K562 (cell line): ENCODE measurements around the gene ARSJ. TPM values are rescaled to one million over a fixed set of nuclear protein-coding genes. Genes with fewer than 3 reads are reported as not detected.

Source experiments
- ATAC-seq: fragments of 200-7000 bp; cut with Tn5 transposase; 3 replicates; pipeline ENCODE4 v1.9.1; 2020; ENCODE audit warnings: moderate library complexity
- BruUV-seq: library from RNA; stranded (reverse); fragments of 400-500 nt; replicated peaks from 2 replicates; lab custom pipeline; 2021; lab: Mats Ljungman, UMichigan
- CTCF ChIA-PET: fragments of 300-600 bp; formaldehyde crosslinking; extraction: SDS; loops from one replicate; lab custom pipeline; 2021; ENCODE audit warnings: low intra/inter-chr PET ratio; lab: Yijun Ruan, JAX
- POLR2A ChIA-PET: fragments of 300-600, 350-650 bp; sonication (Branson Sonifier 250); formaldehyde crosslinking; extraction: SDS; loops from one replicate; lab custom pipeline; 2021; ENCODE audit warnings: antibody characterized with exemption, inconsistent platforms; lab: Yijun Ruan, JAX
- DNase-seq, 4 experiments: peaks; one replicate each; pipeline versions ENCODE4 v3.0.0 to v3.0.0-alpha.2; 2011 to 2018; ENCODE audit warnings: low spot score in 3 of 4, mixed read lengths in 3 of 4; ENCODE audit errors: extremely low read depth in 1 of 4
- FAIRE-seq: peaks from 2 replicates; lab custom pipeline; 2011; peaks lifted over from hg19 to GRCh38; lab: Jason Lieb, UNC
- H2AFZ ChIP-seq: 2 replicates; pipeline ENCODE4 v1.6.0; 2011; ENCODE audit warnings: low read depth, low read length, control low read depth, inconsistent platforms
- H3K27ac ChIP-seq: fragments of 200-600 bp; 3 replicates; pipeline ENCODE4 v1.8.0; 2011; ENCODE audit warnings: low read depth, mild to moderate bottlenecking, control low read depth, inconsistent platforms, low read length, moderate library complexity, mixed read lengths; ENCODE audit errors: extremely low read depth
- H3K27me3 ChIP-seq, 2 experiments: fragments of 300-600 bp in 1 of 2; 2 replicates in 1 of 2; 3 replicates in 1 of 2; pipeline versions ENCODE4 v1.6.0 to v1.8.0; 2011; ENCODE audit warnings: inconsistent platforms in 2 of 2, low read length in 2 of 2, mild to moderate bottlenecking in 1 of 2, mixed read lengths in 1 of 2, moderate library complexity in 1 of 2; ENCODE audit not compliant: control insufficient read depth in 2 of 2, insufficient read depth in 2 of 2
- H3K36me3 ChIP-seq: fragments of 300-600 bp; 3 replicates; pipeline ENCODE4 v1.8.0; 2011; ENCODE audit warnings: mild to moderate bottlenecking, low read length, inconsistent platforms; ENCODE audit not compliant: control insufficient read depth, insufficient read depth
- H3K4me1 ChIP-seq, 2 experiments: fragments of 200-600 bp in 1 of 2; replicated peaks in 1 of 2; 2 replicates in 1 of 2; 3 replicates in 1 of 2; pipeline versions ENCODE4 v1.5.1 to v1.8.0; 2011; ENCODE audit warnings: inconsistent platforms in 2 of 2, low read length in 2 of 2, mild to moderate bottlenecking in 1 of 2, mixed read lengths in 1 of 2, moderate library complexity in 1 of 2; ENCODE audit not compliant: control insufficient read depth in 2 of 2, insufficient read depth in 2 of 2
- H3K4me2 ChIP-seq: 2 replicates; pipeline ENCODE4 v1.6.1; 2011; ENCODE audit warnings: low read length, control low read depth, inconsistent platforms, mixed read lengths; ENCODE audit not compliant: insufficient read depth
- H3K4me3 ChIP-seq: fragments of 200-600 bp; sonication (generic), shearing (Covaris generic); 2 replicates; pipeline ENCODE4 v1.5.1; 2016; ENCODE audit warnings: control low read depth, inconsistent platforms
- H3K79me2 ChIP-seq: fragments of 200-600 bp; 3 replicates; pipeline ENCODE4 v1.8.0; 2011; ENCODE audit warnings: low read length, inconsistent platforms; ENCODE audit not compliant: control insufficient read depth, insufficient read depth
- H3K9ac ChIP-seq, 2 experiments: 2 replicates each; pipeline versions ENCODE4 v1.6.0 to v1.6.1; 2011; ENCODE audit warnings: low read depth in 2 of 2, low read length in 2 of 2, control low read depth in 1 of 2, inconsistent platforms in 1 of 2, mild to moderate bottlenecking in 1 of 2, mixed read lengths in 1 of 2; ENCODE audit not compliant: insufficient read depth in 1 of 2
- H3K9me1 ChIP-seq: one replicate; pipeline ENCODE4 v1.6.0; 2011; ENCODE audit warnings: inconsistent platforms, mild to moderate bottlenecking, low read length, moderate library complexity; ENCODE audit not compliant: control insufficient read depth, insufficient read depth
- H3K9me3 ChIP-seq: replicated peaks from 2 replicates; pipeline ENCODE4 v1.5.1; 2011; ENCODE audit warnings: low read depth, low read length, inconsistent platforms; ENCODE audit not compliant: control insufficient read depth, insufficient read depth
- H4K20me1 ChIP-seq: replicated peaks from 2 replicates; pipeline ENCODE4 v1.6.1; 2011; ENCODE audit warnings: low read length, inconsistent platforms, mixed read lengths; ENCODE audit not compliant: control insufficient read depth, insufficient read depth
- KDM5B ChIP-seq: fragments of 200-600 bp; sonication (generic); IDR thresholded peaks from 2 replicates; pipeline ENCODE4 v1.6.1; 2012; ENCODE audit warnings: low read depth, mild to moderate bottlenecking, moderate library complexity, low read length, control low read depth, inconsistent platforms; ENCODE audit not compliant: insufficient replicate concordance
- MXI1 ChIP-seq: IDR thresholded peaks from 2 replicates; pipeline ENCODE4 v1.6.1; 2011; ENCODE audit warnings: low read depth, mild to moderate bottlenecking, improper control_type of control experiment, low read length
- RBM25 ChIP-seq: fragments of 200-400 bp; formaldehyde crosslinking; IDR thresholded peaks from 2 replicates; pipeline ENCODE4 v1.6.1; 2018; ENCODE audit warnings: low read length, low read depth, moderate library complexity; ENCODE audit not compliant: severe bottlenecking
- WGBS: fragments of 100-300 bp; shearing (Covaris generic); methylation state at CpG from one replicate; pipeline ENCODE4 v1.1.6; 2016; ENCODE audit warnings: low coverage, mixed read lengths; ENCODE audit not compliant: insufficient coverage; ENCODE audit errors: missing lambda C conversion rate; 5-methylcytosine and 5-hydroxymethylcytosine counted together
- in situ Hi-C: fragments of 300-500 bp; cut with MboI; formaldehyde crosslinking; loops from 4 replicates; pipeline ENCODE4 v1.15.0; 2018; ENCODE audit warnings: inconsistent platforms, mixed read lengths
- intact Hi-C: fragments of 100-400 bp; cut with micrococcal nuclease; formaldehyde crosslinking; loops from 2 replicates; pipeline ENCODE4 v1.14.2; 2022
- polyA plus RNA-seq, 8 experiments: library from polyadenylated mRNA; depleted of rRNA in 4 of 8; stranded (reverse) in 5 of 8; unstranded in 3 of 8; fragments of >200 nt; fragmentation: Nextera tagmentation in 2 of 8; fragmentation: Illumina TruSeq in 1 of 8; extraction: Ambion mirVana in 2 of 8; extraction: Trizol in 1 of 8; gene quantifications; 2 replicates each; pipeline versions ENCODE4 v1.2.1 to v1.2.3, GENCODE V29; 2011 to 2014; ENCODE audit warnings: inconsistent platforms in 1 of 8, missing spikeins in 1 of 8
- total RNA-seq, 7 experiments: library from RNA; depleted of rRNA in 6 of 7; stranded (reverse); fragments of >200 nt in 6 of 7; fragmentation: Illumina TruSeq in 2 of 7; extraction: Trizol in 2 of 7; gene quantifications; 2 replicates each; pipeline versions ENCODE4 v1.2.1 to v1.2.3, GENCODE V29; 2011 to 2021; ENCODE audit warnings: low replicate concordance in 1 of 7
- TF ChIP-seq, protein P1 (sequence below), 2 experiments: fragments of 450-650 bp in 1 of 2; sonication (generic) in 1 of 2; formaldehyde crosslinking in 1 of 2; IDR thresholded peaks in 1 of 2; conservative IDR thresholded peaks in 1 of 2; 2 replicates each; pipeline versions ENCODE4 v1.6.1 to v1.8.1; 2016 to 2023; ENCODE audit warnings: mild to moderate bottlenecking in 2 of 2, moderate library complexity in 2 of 2, inconsistent platforms in 1 of 2, missing genetic modification reagents in 1 of 2
- TF ChIP-seq, protein P2 (sequence below): fragments of 250-450 bp; sonication (Bioruptor Pico); IDR thresholded peaks from 2 replicates; pipeline ENCODE4 v1.4.0; 2020

ARSJ gene
- total and polyA plus RNA-seq, 9 of the 15 experiments (the other 6 are each of a cell fraction or from before 2014, with no cell fraction given): not detected

DNA sequence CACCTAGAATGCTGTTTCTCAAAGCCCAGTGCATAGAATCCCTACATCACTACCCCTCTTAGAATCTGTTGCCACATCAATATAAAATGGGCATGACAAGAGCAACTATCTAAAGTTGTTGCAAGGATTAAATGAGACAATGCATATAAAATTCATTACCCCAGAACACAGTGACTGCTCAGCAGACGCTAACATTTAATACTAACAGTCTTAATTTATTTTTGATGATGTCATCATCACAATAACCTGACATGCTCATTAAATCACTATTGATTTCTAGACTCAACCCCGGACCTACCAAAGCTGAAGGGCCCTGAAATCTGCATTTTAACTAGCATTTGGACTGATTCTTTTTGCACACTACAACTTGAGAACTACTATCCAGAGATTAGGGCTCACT is 3.9 kb downstream of the ARSJ start:
- ChIA-PET CTCF (no interaction called here), POLR2A (no interaction called here)
- no peaks in the 10 kb centered on the region for H3K9me1 ChIP-seq
- 0% methylated on average over 2 of the region's 2 CpGs for WGBS
- FAIRE-seq (no peak), ATAC-seq (no peak), DNase-seq (no peak)
- H3K9me3 ChIP-seq: no peaks in the 10 kb centered on the region; the same call in 1 of the 2 replicates
- H3K4me1 ChIP-seq: no peaks in the 10 kb centered on the region
- no peaks in the 10 kb centered on the region for H3K27me3 ChIP-seq
- H3K4me3 ChIP-seq: no peak overlapping the region
- TF ChIP-seq MXI1 (no peak), KDM5B (no peak)
- TF ChIP-seq, protein P1, sequence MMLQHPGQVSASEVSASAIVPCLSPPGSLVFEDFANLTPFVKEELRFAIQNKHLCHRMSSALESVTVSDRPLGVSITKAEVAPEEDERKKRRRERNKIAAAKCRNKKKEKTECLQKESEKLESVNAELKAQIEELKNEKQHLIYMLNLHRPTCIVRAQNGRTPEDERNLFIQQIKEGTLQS (IDR thresholded peaks at IDR 0.05): peak; percentile 30; the same call in 1 of the 2 replicates
- TF ChIP-seq, protein P1 (CRISPR knock-in tag; conservative IDR thresholded peaks at IDR 0.05): no peak
- H3K4me2 ChIP-seq: no peak overlapping the region
- in situ Hi-C loops (no loop called here), intact Hi-C loops (no loop called here)
- H2AFZ ChIP-seq: no peak overlapping the region
- no peak overlapping the region for H3K27ac ChIP-seq
- no TSS peak for BruUV-seq
- no peaks in the 10 kb centered on the region for H3K36me3 ChIP-seq
- H3K79me2 ChIP-seq: no peaks in the 10 kb centered on the region
- no peaks in the 10 kb centered on the region for H4K20me1 ChIP-seq
- no peak overlapping the region for H3K9ac ChIP-seq

DNA sequence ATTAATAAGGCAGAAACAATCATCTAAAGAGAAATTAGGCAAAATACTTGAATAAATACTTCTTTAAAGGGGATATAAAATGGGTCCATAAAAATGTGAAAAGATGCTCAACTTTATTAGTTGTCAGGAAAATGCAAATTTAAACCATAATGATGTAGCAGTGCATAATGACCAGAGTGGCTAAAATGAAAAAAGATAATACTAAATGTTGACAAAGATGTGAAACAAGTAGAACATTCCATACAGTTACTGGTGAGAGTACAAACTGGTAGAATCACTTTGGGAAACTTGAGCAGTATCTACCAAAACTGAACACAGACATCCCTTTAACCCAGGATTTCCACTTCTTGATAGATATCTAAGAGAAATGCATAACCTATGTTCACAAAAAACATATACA is 5.0 kb downstream of the ARSJ start:
- BruUV-seq: no TSS peak
- no peaks in the 10 kb centered on the region for H3K9me1 ChIP-seq
- no peaks in the 10 kb centered on the region for H3K27me3 ChIP-seq
- H3K36me3 ChIP-seq: no peaks in the 10 kb centered on the region
- no peak overlapping the region for H3K4me2 ChIP-seq
- H3K4me3 ChIP-seq: no peak overlapping the region
- ATAC-seq (no peak), FAIRE-seq (no peak), DNase-seq (no peak)
- ChIA-PET POLR2A (no interaction called here), CTCF (no interaction called here)
- intact Hi-C loops (no loop called here), in situ Hi-C loops (no loop called here)
- H3K9ac ChIP-seq: no peak overlapping the region
- H3K4me1 ChIP-seq: no peaks in the 10 kb centered on the region
- no peak overlapping the region for H3K27ac ChIP-seq
- TF ChIP-seq, protein P2, sequence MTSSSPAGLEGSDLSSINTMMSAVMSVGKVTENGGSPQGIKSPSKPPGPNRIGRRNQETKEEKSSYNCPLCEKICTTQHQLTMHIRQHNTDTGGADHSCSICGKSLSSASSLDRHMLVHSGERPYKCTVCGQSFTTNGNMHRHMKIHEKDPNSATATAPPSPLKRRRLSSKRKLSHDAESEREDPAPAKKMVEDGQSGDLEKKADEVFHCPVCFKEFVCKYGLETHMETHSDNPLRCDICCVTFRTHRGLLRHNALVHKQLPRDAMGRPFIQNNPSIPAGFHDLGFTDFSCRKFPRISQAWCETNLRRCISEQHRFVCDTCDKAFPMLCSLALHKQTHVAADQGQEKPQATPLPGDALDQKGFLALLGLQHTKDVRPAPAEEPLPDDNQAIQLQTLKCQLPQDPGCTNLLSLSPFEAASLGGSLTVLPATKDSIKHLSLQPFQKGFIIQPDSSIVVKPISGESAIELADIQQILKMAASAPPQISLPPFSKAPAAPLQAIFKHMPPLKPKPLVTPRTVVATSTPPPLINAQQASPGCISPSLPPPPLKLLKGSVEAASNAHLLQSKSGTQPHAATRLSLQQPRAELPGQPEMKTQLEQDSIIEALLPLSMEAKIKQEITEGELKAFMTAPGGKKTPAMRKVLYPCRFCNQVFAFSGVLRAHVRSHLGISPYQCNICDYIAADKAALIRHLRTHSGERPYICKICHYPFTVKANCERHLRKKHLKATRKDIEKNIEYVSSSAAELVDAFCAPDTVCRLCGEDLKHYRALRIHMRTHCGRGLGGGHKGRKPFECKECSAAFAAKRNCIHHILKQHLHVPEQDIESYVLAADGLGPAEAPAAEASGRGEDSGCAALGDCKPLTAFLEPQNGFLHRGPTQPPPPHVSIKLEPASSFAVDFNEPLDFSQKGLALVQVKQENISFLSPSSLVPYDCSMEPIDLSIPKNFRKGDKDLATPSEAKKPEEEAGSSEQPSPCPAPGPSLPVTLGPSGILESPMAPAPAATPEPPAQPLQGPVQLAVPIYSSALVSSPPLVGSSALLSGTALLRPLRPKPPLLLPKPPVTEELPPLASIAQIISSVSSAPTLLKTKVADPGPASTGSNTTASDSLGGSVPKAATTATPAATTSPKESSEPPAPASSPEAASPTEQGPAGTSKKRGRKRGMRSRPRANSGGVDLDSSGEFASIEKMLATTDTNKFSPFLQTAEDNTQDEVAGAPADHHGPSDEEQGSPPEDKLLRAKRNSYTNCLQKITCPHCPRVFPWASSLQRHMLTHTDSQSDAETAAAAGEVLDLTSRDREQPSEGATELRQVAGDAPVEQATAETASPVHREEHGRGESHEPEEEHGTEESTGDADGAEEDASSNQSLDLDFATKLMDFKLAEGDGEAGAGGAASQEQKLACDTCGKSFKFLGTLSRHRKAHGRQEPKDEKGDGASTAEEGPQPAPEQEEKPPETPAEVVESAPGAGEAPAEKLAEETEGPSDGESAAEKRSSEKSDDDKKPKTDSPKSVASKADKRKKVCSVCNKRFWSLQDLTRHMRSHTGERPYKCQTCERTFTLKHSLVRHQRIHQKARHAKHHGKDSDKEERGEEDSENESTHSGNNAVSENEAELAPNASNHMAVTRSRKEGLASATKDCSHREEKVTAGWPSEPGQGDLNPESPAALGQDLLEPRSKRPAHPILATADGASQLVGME (CRISPR knock-in tag): no peak
- TF ChIP-seq RBM25: peak; percentile 4
- H3K9me3 ChIP-seq: no peaks in the 10 kb centered on the region; the same call in 1 of the 2 replicates
- no peak overlapping the region for H2AFZ ChIP-seq
- no peaks in the 10 kb centered on the region for H4K20me1 ChIP-seq
- no peaks in the 10 kb centered on the region for H3K79me2 ChIP-seq
